Tibial artery (tissue), 4 donors: ENCODE results near the gene RUNX2.
A peak's percentile ranks its signal among the peaks of the same experiment; 100 is the strongest.

Experiments used
- DNase-seq, 2 donors: peaks; one replicate each; pipeline ENCODE4 v3.0.0-alpha.2; 2019
- H3K27ac ChIP-seq, 2 donors: fragments of 200-600 bp; sonication (generic) in 1 of 2; 1 replicate in 1 of 2; 2 replicates in 1 of 2; pipeline ENCODE4 v1.5.1; 2018 to 2019; ENCODE audit warnings: mild to moderate bottlenecking in 1 of 2
- H3K27me3 ChIP-seq, 2 donors: fragments of 200-600 bp; sonication (generic) in 1 of 2; one replicate each; pipeline versions ENCODE4 v1.5.1 to v1.6.0; 2016 to 2019
- H3K36me3 ChIP-seq, 3 donors: fragments of 200-600 bp; sonication (generic) in 2 of 3; one replicate each; pipeline ENCODE4 v1.5.1; 2016 to 2019; ENCODE audit warnings: mild to moderate bottlenecking in 2 of 3
- H3K4me1 ChIP-seq, 4 donors: fragments of 200-600 bp; sonication (generic) in 2 of 4; 1 replicate in 3 of 4; 2 replicates in 1 of 4; pipeline ENCODE4 v1.5.1; 2016 to 2019
- H3K4me3 ChIP-seq, 2 donors: fragments of 200-600 bp; sonication (generic) in 1 of 2; 1 replicate in 1 of 2; 2 replicates in 1 of 2; pipeline ENCODE4 v1.5.1; 2018 to 2019; ENCODE audit warnings: mild to moderate bottlenecking in 2 of 2
- H3K9me3 ChIP-seq, 3 donors: fragments of 200-600 bp; sonication (generic) in 1 of 3; one replicate each; pipeline ENCODE4 v1.5.1; 2016 to 2019
- CTCF ChIP-seq, 2 experiments: fragments of 200-600 bp in 1 of 2; fragments of 450-650 bp in 1 of 2; IDR thresholded peaks; one replicate each; pipeline ENCODE4 v1.5.1; 2017 to 2019; ENCODE audit warnings: antibody characterized with exemption in 2 of 2, mild to moderate bottlenecking in 1 of 2, moderate library complexity in 1 of 2
- intact Hi-C: fragments of 100-400 bp; cut with DNase I; formaldehyde crosslinking; loops from one replicate; pipeline ENCODE4 v1.15.0; 2023; ENCODE audit warnings: low total_unique reads

The RUNX2 gene

GRCh38 chr6:45369870-45370269 is 41.7 kb downstream of the RUNX2 start:
- no peak overlapping the region for H3K4me3 ChIP-seq
- no peaks in the 10 kb centered on the region for H3K27me3 ChIP-seq
- intact Hi-C loops: no loop called here
- H3K4me1 ChIP-seq: no peaks in the 10 kb centered on the region
- no peak for TF ChIP-seq CTCF (IDR thresholded peaks at IDR 0.05)
- DNase-seq: no peak
- no peak overlapping the region for H3K27ac ChIP-seq
- H3K9me3 ChIP-seq: no peaks in the 10 kb centered on the region
- no peaks in the 10 kb centered on the region for H3K36me3 ChIP-seq

GRCh38 chr6:45371924-45372573 is 43.9 kb downstream of the RUNX2 start:
- H3K4me3 ChIP-seq: no peak overlapping the region
- H3K4me1 ChIP-seq: peaks cover 0 to 12% (median 0%) of the 10 kb centered on the region in 4 donors
- intact Hi-C loops: no loop called here
- H3K9me3 ChIP-seq: no peaks in the 10 kb centered on the region
- TF ChIP-seq CTCF (IDR thresholded peaks at IDR 0.05): no peak
- H3K27ac ChIP-seq: no peak overlapping the region
- no peak for DNase-seq
- H3K36me3 ChIP-seq: no peaks in the 10 kb centered on the region
- H3K27me3 ChIP-seq: no peaks in the 10 kb centered on the region

GRCh38 chr6:45375449-45375848 is 47.3 kb downstream of the RUNX2 start:
- no peaks in the 10 kb centered on the region for H3K9me3 ChIP-seq

GRCh38 chr6:45376310-45377042 is 48.3 kb downstream of the RUNX2 start:
- Histone ChIP-seq H3K4me1 (peaks cover 0 to 20% (median 0%) of the 10 kb centered on the region in 4 donors), H3K4me3 (peak overlapping the region; percentile 95 to 96), H3K27me3 (no peaks in the 10 kb centered on the region), H3K9me3 (no peaks in the 10 kb centered on the region), H3K27ac (peak overlapping the region; percentile 98), H3K36me3 (no peaks in the 10 kb centered on the region)
- no peak for TF ChIP-seq CTCF (IDR thresholded peaks at IDR 0.05)
- DNase-seq: no peak
- intact Hi-C loops: loop anchor here (5.0 kb wide), 1 partner anchor 46 kb away; no protein-coding TSS in a partner anchor

More at GRCh38 chr6:45375449-45375848, 47.3 kb downstream of the RUNX2 start:
- TF ChIP-seq CTCF (IDR thresholded peaks at IDR 0.05): no peak
- Histone ChIP-seq H3K27me3 (no peaks in the 10 kb centered on the region), H3K36me3 (no peaks in the 10 kb centered on the region), H3K4me1 (peaks cover 0 to 20% (median 0%) of the 10 kb centered on the region in 4 donors), H3K27ac (no peak overlapping the region), H3K4me3 (no peak overlapping the region)
- intact Hi-C loops: loop anchor here (5.0 kb wide), 1 partner anchor 47 kb away; no protein-coding TSS in a partner anchor
- no peak for DNase-seq

- Histone ChIP-seq H3K9me3 (no peaks in the 10 kb centered on the region), H3K4me3 (peak overlapping the region; percentile 95 to 96), H3K4me1 (peaks cover 0 to 20% (median 0%) of the 10 kb centered on the region in 4 donors), H3K27ac (peak overlapping the region; percentile 98), H3K36me3 (no peaks in the 10 kb centered on the region), H3K27me3 (no peaks in the 10 kb centered on the region)
- no peak for DNase-seq
- no peak for TF ChIP-seq CTCF (IDR thresholded peaks at IDR 0.05)
- intact Hi-C loops: loop anchor here (5.0 kb wide), 1 partner anchor 45 kb away; no protein-coding TSS in a partner anchor
These were observed 49.0 kb downstream of the RUNX2 start for GRCh38 chr6:45377043-45377553.
